ENCODE data around the gene EFCAB5. TPM values are rescaled to one million over a fixed set of nuclear protein-coding genes. Genes with fewer than 3 reads are reported as not detected.

EFCAB5 gene
- total RNA-seq, 1 donor from 2014 or later = 1.1 TPM

DNA sequence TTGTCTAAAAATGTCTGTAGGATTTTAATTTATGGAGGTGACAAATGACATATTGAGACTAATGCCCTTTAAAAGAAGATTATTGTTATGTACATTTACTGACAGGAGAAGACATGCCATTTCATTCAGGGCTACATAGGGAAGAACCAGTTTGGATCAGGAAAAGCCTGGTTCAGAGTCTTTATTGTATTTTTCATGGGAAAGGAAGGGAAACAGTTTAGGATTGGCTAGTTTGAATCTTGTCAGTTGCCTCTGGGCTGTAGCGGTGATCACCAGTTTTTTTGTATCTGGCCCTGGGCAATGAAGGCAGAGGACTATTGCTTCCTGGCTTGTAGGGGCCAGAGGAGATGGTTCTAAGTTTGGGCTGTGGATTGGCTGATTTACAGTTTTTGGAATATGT lies 206.9 kb downstream of the EFCAB5 start:
- H3K4me1 ChIP-seq = no peaks in the 10 kb centered on the region
- intact Hi-C loops (cut with DNase I) = no loop called here
- H3K9me3 ChIP-seq = no peaks in the 10 kb centered on the region
- H3K27me3 ChIP-seq = no peaks in the 10 kb centered on the region
- TF ChIP-seq, protein P1, sequence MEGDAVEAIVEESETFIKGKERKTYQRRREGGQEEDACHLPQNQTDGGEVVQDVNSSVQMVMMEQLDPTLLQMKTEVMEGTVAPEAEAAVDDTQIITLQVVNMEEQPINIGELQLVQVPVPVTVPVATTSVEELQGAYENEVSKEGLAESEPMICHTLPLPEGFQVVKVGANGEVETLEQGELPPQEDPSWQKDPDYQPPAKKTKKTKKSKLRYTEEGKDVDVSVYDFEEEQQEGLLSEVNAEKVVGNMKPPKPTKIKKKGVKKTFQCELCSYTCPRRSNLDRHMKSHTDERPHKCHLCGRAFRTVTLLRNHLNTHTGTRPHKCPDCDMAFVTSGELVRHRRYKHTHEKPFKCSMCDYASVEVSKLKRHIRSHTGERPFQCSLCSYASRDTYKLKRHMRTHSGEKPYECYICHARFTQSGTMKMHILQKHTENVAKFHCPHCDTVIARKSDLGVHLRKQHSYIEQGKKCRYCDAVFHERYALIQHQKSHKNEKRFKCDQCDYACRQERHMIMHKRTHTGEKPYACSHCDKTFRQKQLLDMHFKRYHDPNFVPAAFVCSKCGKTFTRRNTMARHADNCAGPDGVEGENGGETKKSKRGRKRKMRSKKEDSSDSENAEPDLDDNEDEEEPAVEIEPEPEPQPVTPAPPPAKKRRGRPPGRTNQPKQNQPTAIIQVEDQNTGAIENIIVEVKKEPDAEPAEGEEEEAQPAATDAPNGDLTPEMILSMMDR (IDR thresholded peaks at IDR 0.05) = no peak
- no peaks in the 10 kb centered on the region for H3K36me3 ChIP-seq
- H3K27ac ChIP-seq = no peak overlapping the region
- no peak overlapping the region for H3K4me3 ChIP-seq
- no peak for DNase-seq (ENCODE audit: low spot score in 2 of 2)

DNA sequence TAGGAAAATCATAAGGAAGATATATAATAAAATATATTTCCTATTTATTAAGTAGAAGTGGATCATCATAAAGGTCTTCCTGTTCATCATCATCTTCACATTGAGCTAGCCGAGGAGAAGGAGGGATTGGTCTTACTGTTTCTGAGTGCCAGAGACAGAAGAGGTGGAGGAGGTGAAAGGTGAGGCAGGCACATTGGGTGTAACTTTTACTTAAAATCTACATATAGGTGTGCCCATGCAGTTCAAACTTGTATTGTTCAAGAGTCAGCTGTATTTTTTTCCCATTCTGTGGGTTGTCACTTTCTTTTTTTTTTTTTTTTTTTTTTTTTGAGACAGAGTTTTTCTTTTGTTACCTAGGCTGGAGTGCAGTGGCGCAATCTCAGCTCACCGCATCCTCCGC lies 210.0 kb downstream of the EFCAB5 start:
- DNase-seq (ENCODE audit: low spot score in 2 of 2) = no peak
- intact Hi-C loops (cut with DNase I) = no loop called here

DNA sequence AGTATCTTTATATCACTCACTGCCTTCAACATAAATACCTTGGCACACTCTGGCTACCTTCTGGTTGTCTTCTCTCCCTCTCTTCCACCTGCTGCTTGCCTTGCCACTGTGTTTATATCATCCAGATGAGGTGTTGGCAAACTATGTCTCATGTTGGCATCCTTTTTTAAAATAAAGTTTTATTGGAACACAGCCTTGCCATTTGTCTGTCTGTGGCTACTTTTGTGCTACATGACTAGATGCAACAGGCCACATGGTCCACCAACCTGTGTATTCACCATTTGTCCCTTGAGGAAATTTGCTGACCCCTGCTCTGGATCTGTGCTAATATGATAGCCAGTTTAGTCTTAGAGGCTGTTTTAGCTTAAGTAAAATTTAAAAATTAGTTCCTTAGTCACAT lies 212.0 kb downstream of the EFCAB5 start:
- DNase-seq (ENCODE audit: low spot score in 2 of 2) = no peak
- Histone ChIP-seq H3K4me3 (no peak overlapping the region), H3K27me3 (no peaks in the 10 kb centered on the region), H3K36me3 (no peaks in the 10 kb centered on the region), H3K9me3 (no peaks in the 10 kb centered on the region), H3K4me1 (no peaks in the 10 kb centered on the region), H3K27ac (no peak overlapping the region)
- intact Hi-C loops (cut with DNase I) = no loop called here
- TF ChIP-seq, protein P1 (IDR thresholded peaks at IDR 0.05) = no peak

More for the DNA sequence above, 210.0 kb downstream of the EFCAB5 start:
- TF ChIP-seq, protein P1 (IDR thresholded peaks at IDR 0.05) = no peak
- Histone ChIP-seq H3K27me3 (no peaks in the 10 kb centered on the region), H3K9me3 (no peaks in the 10 kb centered on the region), H3K36me3 (no peaks in the 10 kb centered on the region), H3K4me3 (no peak overlapping the region), H3K27ac (no peak overlapping the region), H3K4me1 (no peaks in the 10 kb centered on the region)

DNA sequence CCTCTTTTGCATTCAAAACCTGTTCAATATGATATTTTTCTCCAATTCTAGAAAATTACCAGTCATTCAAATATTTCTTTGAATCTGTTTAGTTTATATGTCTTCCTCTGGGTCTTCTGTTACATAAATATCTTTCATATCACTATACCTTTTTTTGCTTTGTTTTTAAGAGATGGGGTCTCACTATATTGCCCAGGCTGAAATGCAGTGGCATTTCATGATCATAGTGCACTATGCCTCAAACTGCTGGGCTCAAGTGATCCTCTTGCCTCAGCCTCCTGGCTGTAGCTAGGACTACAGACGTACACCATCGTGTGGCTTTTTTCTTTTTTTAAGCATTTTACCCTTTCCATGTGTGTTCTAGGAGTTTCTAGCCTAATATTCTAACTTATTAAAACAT lies 214.0 kb downstream of the EFCAB5 start:
- Histone ChIP-seq H3K9me3 (peaks cover 0 to 11% of the 10 kb centered on the region in 2 donors), H3K4me1 (no peaks in the 10 kb centered on the region), H3K27ac (no peak overlapping the region), H3K4me3 (no peak overlapping the region), H3K36me3 (peaks cover 3 to 11% of the 10 kb centered on the region in 2 donors), H3K27me3 (no peaks in the 10 kb centered on the region)
- intact Hi-C loops (cut with DNase I) = no loop called here
- TF ChIP-seq, protein P1 (IDR thresholded peaks at IDR 0.05) = no peak
- DNase-seq (ENCODE audit: low spot score in 2 of 2) = no peak

Other genes with a start within 250 kb of the EFCAB5 start
- gene SSH2, start 11.4 kb upstream of the EFCAB5 start, total RNA-seq = 7.9 TPM
- 5.1 TPM for gene NSRP1, start 175.2 kb downstream of the EFCAB5 start, total RNA-seq

Measured in ascending aorta (tissue), 2 donors.